NCI-H1092 treated with DMSO at 0.1 percent for 48 hours (cell line): ENCODE measurements around the gene AZI2.
A peak's percentile ranks its signal among the peaks of the same experiment; 100 is the strongest.

Experiments
- DNase-seq: peaks from one replicate; lab custom pipeline; 2025; lab: John Stamatoyannopoulos, UW

Gene AZI2, protein sequence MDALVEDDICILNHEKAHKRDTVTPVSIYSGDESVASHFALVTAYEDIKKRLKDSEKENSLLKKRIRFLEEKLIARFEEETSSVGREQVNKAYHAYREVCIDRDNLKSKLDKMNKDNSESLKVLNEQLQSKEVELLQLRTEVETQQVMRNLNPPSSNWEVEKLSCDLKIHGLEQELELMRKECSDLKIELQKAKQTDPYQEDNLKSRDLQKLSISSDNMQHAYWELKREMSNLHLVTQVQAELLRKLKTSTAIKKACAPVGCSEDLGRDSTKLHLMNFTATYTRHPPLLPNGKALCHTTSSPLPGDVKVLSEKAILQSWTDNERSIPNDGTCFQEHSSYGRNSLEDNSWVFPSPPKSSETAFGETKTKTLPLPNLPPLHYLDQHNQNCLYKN

DNA sequence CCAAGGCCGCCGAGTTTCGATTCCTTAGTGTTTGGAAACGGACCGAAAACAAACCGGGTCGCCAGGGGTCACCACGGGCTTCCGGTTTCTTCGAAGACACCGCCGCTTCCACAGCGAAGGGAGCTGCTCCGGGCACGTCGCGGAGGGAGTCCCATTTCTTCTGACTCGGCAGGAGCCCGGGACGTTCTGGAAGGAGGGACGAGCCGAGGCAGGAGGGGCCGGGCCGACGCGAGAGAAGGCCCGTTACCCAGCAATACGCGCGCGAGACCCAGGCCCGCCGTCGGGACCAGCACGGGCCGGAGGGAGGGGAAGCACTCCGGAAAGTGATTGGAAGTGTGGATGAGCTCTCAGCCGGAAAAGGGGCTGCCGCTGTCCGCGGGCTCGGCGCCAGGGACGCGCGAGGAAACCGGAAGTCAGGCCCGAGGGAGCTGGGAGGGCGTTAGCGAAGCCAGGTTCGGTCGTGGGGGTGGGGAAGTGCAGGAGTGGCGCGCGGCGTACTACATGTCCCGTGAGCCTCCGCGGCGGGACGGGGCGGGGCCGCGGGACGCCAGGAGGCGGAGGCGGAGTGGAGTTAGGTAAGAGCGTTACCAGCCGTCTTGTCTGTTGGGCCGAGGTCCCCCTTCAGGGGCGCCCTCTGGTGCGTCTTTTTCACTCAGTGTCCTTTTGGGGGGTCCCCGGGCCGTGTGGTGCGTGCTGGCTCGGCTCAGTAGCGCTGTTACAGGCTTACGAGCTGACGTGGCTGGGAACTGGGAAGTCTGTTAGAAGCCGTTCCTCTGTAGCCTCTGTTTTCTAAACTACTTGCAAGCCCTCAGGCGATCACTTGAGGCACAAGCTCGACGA lies at the start of gene AZI2, which contains the start of gene ZCWPW2:
Gene AZI2 (minus strand): TSS at position 196 of the 840 bp plus-strand sequence. CDS start 8,207 bp downstream, outside the sequence.
Gene ZCWPW2 (plus strand): TSS at position 93 of the 840 bp plus-strand sequence. CDS start 64,348 bp downstream, outside the sequence.
- peak; percentile 85 for DNase-seq

DNA sequence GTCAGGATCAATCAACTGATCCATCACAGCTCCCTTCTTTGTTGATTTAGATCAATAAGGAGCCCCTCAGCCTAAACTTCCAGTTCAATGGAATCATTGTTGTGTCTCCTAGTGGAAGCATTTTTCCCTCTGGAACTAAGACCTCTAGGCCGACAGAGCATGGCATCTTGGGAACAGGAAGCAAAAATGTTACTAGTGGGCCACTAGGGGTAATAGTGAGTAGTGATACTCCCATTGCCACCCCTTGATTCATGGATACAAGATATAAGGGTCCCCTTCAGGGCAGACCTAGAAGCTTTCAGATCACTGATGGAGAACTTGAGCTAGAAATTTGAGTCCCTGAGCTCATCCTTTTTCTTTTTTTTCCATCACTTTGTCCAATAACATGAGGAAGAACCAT lies 40.4 kb upstream of the AZI2 start:
- DNase-seq: no peak

DNA sequence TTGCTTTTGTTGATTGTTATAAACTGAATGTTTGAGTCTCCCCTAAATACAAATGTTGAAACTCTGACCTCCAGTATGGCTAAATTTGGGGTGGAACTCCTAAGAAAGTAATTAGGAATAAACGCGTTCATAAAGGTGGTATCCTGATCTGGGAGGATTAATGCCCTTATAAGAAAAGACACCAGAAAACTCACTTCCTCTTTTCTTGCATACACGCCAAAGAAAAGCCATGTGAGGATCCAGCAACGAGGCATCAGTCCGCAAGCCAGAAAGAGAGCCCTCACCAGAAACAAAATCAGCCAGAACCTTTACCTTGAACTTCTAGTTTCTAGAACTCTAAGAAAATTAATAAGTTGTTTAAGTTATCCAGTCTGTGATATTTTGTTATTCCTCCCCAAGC lies 37.4 kb upstream of the AZI2 start:
- no peak for DNase-seq

DNA sequence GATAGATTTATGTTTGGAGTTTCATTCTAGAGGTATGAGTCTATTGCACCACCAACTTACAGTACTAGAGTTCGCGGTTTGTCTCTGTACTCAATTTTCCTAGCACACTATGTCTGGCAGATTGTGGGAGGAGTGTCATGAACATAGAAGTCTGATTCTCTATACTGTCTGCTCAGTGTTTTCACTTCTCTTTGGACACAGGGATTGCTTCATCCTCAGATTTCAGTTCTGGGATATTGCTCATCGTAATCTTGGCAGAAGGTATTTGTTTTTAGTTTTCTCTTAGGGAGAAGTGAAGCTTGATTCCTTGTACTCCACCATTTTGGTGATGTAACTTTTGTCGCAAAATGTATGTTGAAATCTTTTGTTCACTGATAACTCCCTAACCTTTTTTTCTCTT lies 27.8 kb upstream of the AZI2 start:
- DNase-seq: no peak

DNA sequence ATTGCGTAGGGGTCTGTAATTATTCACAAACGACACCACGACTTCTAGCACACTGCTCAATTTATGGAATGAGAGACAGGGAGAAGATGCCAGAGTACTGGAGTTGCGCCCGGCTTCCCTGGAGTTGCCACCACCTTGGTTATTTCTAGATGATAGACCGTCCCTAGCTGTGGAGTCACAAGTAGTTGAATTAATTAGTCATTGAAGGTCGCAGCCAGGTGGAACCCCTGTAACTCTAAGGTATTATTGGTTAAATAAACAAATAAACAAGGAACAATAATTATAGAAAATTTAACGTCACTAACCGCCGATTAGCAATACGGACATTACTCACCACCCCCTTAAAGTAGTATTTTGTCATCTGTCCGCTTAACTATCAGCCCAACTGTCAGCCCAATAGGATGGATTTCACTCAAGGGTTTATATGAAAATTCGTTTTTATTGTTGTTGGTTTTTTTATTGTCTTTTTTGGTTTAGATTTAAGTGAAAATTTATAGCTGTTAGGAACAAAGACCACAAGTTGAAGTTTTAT lies 911 bp upstream of the AZI2 start:
- no peak for DNase-seq

DNA sequence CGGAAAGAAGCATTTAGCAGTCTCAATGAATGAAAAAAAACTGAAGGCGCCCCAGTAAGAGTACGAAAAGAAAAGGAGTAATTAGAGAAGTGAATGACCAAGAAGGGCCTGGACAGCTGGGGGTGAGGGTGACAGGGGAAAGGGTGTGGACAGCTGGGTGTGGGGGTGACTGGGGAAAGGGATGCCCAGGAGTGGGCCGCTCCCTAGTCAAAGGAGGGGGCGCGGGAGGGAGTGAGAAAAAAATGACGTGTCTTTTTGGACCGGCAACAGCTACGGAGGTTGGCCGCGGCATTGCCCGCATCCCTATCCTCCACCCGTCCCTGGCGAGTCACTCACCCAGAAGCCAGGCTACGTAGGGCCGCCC lies 377 bp downstream of the AZI2 start:
- DNase-seq: no peak

DNA sequence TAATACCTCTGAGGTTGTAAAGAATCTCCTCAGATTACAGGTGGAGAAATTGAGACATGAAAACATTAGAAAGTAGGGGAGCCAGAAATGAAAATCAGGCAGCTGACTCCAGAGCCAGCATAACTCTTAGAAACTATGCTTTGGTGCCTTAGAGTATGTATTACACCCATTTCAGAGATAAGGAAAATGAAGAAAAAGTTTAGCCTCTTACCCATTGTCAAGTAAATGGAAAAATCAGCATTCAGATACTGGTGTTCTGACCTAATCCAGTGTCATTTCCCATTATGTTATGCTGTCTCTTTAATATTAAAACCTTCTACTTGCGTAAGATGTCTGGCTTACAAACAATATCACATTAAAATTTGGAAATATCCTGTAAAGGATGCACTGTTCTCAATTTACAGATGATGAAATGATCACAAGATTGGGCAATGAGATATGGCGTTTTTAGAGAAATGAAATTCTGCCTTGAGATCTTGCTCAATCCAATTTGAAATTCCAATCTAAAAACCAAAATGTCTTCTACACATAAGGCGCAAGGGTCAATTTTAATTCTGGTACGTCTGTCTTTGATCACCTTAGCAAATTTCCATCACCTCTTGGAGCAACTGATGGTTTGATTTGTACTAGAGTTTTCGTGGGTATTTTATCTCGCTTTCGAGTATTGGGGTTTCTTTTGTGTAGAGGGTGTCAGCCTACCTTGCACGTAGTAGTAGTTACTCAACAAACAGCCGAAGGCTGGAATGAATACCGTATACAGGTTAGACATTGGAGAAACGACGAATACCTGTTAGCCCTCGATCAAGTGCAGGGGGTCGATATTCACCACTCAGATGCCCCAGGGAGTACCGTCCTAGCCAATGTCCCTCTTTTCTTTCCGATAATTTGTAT lies 1.0 kb downstream of the AZI2 start:
- DNase-seq: no peak

DNA sequence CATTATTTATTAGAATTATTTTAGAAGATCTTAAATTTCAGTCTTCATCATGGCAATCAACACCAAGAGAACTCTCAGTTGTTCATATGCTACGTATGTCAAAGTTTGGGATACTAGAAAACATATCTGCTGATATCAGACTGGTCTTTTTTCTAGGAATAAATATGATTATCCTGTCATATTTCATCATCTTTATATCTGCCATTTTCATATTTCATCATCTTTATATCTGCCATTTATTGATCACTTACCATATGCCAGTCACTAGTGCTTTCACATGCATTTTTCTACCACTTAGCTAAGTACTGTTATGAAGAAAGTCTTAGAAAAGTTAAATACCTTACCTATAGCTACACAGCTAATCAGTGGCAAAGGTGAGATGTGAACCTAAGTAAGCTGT lies 2.9 kb downstream of the AZI2 start:
- DNase-seq: no peak

DNA sequence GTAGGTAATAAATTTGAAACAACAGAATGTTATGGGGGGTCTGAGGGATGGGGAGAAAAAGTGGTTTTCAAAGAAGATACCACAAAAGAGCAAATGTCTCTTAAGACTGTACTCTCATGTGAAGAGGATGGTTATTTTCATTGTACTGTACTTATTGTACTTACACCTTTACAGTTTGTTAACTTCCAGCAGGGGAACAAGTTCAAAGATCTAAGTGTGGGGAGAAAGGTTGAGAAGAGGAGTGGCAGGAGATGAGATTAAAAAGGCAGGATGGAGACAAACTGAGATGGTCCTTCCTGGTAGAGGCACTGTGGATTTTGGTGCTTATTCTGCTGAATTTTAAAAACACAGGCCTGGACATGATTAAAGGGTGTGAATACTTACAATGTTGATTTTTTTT lies 5.5 kb downstream of the AZI2 start:
- DNase-seq: no peak

DNA sequence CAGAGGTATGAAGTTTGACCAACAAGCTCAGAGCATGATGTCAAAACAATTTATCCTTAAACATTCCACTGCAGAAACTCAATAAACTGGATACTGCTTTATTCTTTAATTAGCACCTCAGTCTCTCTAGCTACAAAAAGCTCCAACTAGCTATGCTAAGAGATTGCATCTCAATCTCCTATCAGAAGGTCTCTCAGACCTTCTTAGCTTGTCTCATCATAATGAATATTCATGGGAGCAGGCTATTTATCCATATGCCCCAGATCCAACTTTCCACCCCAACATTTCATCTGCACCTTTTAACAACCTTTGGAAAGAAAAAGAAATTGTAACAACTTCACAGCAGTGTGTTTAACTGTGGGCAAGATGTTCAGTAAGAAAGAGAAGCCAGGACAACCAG lies 11.4 kb downstream of the AZI2 start:
- no peak for DNase-seq

DNA sequence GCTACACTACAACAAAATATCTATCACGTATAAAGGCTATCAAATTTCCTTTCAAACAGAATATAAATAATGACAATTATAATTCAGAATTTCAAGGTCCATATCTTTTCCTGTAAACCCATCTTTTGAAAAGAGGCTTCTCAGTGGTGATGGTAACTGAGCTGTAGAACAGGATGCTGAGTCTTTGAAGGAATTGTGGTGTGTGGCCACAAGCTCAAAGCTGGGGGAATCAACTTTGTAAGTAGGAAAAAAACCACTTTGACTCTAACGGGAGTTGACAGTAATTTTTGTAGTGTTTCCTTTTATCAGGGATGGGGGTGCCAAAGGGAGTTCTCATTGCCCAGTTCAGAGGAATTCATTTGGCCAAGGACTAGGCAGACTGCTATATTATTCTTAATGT lies 13.4 kb downstream of the AZI2 start:
- DNase-seq: no peak

DNA sequence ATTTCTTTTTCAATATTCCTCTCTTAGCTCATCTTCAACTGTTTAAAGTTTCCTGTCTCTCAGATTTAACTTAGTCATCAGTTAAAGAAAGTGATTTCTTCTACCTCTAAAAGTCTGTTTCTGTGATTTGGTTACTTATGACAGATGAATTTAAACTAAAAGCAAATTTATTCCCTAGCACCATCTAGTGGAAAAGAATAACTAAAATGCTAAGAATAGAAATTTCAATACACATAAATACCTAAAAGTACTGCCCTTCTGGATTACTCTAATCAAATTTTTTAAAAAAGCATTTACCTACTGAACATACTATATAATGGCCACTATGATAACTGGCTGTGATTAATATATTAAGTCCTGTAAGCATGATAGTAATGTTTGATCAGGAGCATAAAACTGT lies 14.1 kb downstream of the AZI2 start:
- no peak for DNase-seq

DNA sequence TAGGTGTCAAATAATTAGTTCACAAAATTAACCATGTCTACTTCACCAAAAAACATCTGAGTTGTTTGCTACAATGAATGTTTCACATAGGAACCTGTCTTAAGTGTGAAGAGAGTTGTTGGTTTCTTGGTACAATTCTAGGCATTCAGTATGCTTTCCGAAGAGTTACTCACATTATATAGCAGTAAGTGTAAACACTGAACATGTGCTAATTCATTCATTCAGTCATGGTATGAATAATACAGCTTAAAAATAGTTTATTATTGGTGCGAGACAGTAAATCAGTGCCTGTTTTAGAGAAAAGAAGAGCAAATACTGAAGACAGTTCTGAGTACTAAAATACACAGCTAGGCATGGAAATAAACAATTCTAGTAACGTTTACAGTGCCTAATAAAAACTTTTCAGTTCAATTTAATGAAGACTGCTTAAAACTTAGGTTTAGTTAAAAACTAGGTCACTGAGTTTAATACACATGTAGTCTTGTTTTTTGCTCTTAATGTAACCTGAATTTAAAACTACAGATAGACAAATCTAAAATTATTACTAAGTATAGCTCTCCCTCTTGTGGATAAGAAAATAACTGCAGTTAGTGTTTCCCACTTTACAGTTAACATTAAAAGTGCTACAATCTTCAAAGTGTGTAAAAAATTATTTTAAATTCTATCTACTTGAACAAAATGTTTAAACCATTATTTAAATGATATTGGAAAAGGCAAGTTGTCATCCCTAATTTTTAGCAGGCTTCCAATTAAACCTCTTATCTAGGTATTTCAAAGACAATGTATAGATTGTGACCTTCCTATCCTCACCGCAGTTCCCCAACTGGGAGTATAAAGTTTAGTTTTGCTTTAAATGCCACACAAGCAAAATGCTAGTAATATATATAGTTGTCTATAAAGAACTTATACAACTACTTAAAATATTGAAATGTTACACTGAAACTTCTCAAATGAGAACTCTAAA lies 20.2 kb downstream of the AZI2 start:
- DNase-seq: peak; percentile 2

DNA sequence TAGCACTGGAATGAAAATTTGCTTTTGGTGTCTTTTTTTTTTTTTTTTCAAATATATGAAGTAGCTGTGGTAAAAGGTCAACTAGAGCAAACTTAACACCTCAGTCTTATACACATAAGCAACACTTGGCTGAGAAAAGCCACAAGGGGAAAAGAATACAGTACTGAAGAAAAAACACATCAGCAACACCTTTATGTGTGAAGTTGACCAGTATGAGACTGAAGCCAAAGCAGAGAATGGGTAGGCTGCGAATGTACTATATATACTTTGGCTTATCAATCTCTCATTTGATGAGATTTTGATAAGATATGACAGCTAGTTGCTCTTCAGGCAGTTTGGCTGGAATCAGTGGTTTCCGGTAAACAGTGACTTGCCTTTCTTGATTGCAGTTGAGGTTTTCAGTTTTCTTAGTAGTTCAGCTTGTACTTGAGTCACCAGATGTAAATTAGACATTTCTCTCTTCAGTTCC lies 22.1 kb downstream of the AZI2 start:
- no peak for DNase-seq

DNA sequence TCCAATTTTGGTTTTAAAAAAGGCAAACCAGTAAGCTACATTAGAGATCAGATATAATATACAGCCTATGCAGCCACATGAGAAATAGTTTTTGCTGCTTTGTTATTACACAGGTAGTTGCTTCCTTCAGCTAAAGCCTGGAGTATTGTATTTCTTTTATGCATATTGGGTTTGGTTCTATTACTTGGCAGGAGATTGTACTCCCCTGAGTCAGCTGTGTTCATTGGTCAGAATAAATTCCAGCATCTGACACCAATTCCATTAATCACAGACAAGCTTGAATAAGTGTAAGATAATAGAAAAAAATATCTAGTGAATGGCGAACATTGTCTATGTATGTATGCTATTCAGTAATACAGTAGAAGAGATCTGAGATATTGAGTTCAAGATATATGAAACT lies 26.2 kb downstream of the AZI2 start:
- DNase-seq: no peak

DNA sequence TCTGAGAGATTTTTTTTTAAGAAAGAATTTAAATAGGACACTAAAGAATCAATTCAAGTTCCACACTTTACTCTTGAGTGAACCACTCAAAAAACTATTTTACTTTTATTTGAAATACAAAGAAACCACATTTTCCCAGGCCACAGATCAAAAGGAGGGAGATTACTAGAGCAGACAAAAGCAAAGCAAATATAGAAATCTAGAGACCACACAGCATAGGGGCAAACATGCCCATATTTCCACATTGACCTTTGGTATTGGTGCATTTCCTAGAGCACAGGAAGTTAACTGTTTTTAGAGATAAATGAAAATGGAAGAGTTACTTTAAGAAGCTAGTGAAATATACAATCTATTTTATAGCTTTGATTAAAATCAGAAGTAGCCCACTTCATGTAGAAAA lies 27.6 kb downstream of the AZI2 start:
- DNase-seq: no peak

DNA sequence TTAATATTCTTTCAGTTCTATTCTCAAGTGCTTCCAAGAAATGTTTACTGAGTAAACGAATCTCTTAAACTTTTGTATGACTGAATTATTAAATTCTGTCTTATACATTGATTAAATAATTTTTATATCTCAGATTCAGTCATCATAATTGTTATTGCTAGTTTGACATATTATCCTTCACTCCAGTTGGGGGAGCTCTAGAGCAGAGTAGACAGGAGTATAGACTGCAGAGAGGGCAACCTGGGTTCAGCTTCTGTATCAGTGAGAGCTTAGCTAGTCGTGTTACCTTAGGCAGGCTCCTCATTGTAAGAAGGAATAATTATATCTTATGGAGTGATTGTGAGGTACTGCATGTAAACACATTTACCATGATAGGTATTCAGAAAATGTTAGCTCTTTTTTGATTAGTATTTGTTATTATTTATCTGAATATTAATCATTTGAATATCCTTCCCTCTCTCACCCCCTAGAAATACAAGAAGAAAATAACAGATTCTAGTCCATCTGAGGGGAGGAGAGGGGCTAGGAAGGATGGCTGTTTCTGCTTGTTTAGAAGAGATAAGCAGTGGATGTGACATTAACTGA lies 31.1 kb downstream of the AZI2 start:
- no peak for DNase-seq

DNA sequence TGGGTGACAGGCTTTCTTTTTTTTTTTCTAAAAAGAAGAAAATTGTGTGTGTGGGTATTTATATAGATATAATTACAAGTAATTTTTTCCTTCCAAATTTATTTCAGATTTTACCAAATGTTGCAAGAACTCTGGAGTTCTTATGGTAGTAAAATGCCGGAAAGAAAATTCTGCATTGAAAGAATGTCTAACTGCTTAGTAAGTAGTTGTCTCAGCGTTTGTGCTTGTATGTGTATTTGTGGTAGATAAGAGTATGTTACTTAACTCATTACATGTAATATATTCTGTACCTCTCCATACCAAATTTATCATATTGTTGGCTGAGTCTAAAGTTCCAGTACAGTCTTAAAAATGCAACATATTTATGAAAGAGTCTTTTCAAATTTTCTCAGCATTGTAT lies 32.4 kb downstream of the AZI2 start:
- DNase-seq: no peak

DNA sequence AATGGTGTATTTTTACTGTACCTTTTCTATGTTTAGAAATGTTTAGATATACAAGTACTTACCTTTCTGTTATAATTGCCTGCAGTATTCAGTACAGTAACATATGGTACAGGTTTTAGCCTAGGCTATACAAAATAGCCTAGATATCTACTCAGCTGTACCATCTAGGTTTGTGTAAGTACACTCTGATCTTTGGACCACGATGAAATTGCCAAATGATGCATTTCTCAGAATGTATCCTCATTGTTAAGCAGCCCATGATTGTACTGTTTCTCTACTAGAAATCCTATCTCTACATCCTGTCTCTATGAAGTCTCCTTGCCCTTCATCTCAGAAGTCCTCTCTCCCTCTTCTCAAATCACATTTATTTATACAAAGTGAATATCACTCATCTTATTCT lies 32.9 kb downstream of the AZI2 start:
- DNase-seq: no peak

DNA sequence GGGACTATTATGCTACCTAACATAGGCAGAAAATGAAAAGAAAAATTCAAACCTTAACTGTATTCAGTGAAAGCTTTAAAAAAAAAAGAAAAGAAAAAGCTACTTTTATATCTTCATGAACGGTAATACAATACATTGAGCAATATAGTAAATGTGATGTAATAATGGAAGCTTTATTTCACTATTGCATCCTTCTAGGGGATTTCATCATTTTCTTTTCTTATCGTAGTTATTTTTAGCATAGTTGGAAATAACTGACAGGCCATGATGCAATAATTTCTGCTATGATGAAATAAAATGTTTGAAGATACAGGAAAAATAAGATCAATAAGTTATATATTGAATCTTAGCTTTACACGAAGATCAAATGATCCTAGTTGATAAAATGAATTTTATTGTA lies 40.4 kb downstream of the AZI2 start:
- no peak for DNase-seq
